HepG2 (cell line): ENCODE measurements around the gene GNG12. TPM values are rescaled to one million over a fixed set of nuclear protein-coding genes. Genes with fewer than 3 reads are reported as not detected.

Experiments used
- ATAC-seq: fragments of 200-7000 bp; cut with Tn5 transposase; 3 replicates; pipeline ENCODE4 v1.9.1; 2020; ENCODE audit warnings: mild to moderate bottlenecking, moderate library complexity
- BruUV-seq: library from RNA; stranded (reverse); fragments of 400-500 nt; replicated peaks from 2 replicates; lab custom pipeline; 2021; lab: Mats Ljungman, UMichigan
- CTCF ChIA-PET: fragments of 300-600 bp; formaldehyde crosslinking; extraction: SDS; loops from one replicate; lab custom pipeline; 2021; ENCODE audit warnings: low total read pairs, inconsistent platforms, low intra/inter-chr PET ratio; lab: Yijun Ruan, JAX
- POLR2A ChIA-PET: fragments of 350-600 bp; sonication (Branson Sonifier 250); formaldehyde crosslinking; loops from one replicate; lab custom pipeline; 2020; ENCODE audit warnings: antibody characterized with exemption, inconsistent platforms; lab: Yijun Ruan, JAX
- DNase-seq: peaks from one replicate; pipeline ENCODE4 v3.0.0-alpha.2; 2015; ENCODE audit warnings: low spot score
- FAIRE-seq: peaks from 3 replicates; lab custom pipeline; 2011; peaks lifted over from hg19 to GRCh38; lab: Jason Lieb, UNC
- H2AFZ ChIP-seq: one replicate; pipeline ENCODE4 v1.6.1; 2011; ENCODE audit warnings: low read length, inconsistent platforms
- H3K27ac ChIP-seq: fragments of 300-600 bp; 3 replicates; pipeline ENCODE4 v1.8.0; 2011; ENCODE audit warnings: mixed run types, mild to moderate bottlenecking, mixed read lengths, low read length, inconsistent platforms; ENCODE audit not compliant: insufficient read depth; ENCODE audit errors: extremely low read length
- H3K27me3 ChIP-seq, 2 experiments: fragments of 200-600 bp in 1 of 2; 2 replicates in 1 of 2; 3 replicates in 1 of 2; pipeline versions ENCODE4 v1.6.0 to v1.8.0; 2011; ENCODE audit warnings: low read length in 2 of 2, mild to moderate bottlenecking in 2 of 2, moderate library complexity in 2 of 2, inconsistent platforms in 1 of 2; ENCODE audit not compliant: insufficient read depth in 2 of 2, control insufficient read depth in 1 of 2
- H3K36me3 ChIP-seq, 2 experiments: fragments of 200-600 bp in 1 of 2; replicated peaks in 1 of 2; 2 replicates in 1 of 2; 3 replicates in 1 of 2; pipeline versions ENCODE4 v1.5.1 to v1.8.0; 2011; ENCODE audit warnings: low read length in 2 of 2, inconsistent platforms in 1 of 2; ENCODE audit not compliant: insufficient read depth in 2 of 2, control insufficient read depth in 1 of 2
- H3K4me1 ChIP-seq: 2 replicates; pipeline ENCODE4 v1.5.1; 2012; ENCODE audit warnings: low read length, inconsistent platforms; ENCODE audit not compliant: insufficient read depth
- H3K4me2 ChIP-seq: 2 replicates; pipeline ENCODE4 v1.6.0; 2011; ENCODE audit warnings: low read depth, low read length, inconsistent platforms
- H3K4me3 ChIP-seq, 3 experiments: fragments of 200-600 bp in 1 of 3; sonication (generic), shearing (Covaris generic) in 1 of 3; replicated peaks in 1 of 3; 2 replicates each; pipeline ENCODE4 v1.5.1; 2011 to 2016; ENCODE audit warnings: low read length in 3 of 3, inconsistent platforms in 2 of 3, low read depth in 2 of 3, mild to moderate bottlenecking in 2 of 3, control low read depth in 1 of 3, mixed read lengths in 1 of 3; ENCODE audit not compliant: insufficient read depth in 1 of 3
- H3K79me2 ChIP-seq: one replicate; pipeline ENCODE4 v1.6.1; 2011; ENCODE audit warnings: low read length, inconsistent platforms; ENCODE audit not compliant: insufficient read depth
- H3K9ac ChIP-seq: 2 replicates; pipeline ENCODE4 v1.6.0; 2011; ENCODE audit warnings: mild to moderate bottlenecking, low read depth, low read length, inconsistent platforms; ENCODE audit not compliant: insufficient read depth
- H3K9me3 ChIP-seq: 2 replicates; pipeline ENCODE4 v1.5.1; 2012; ENCODE audit warnings: mild to moderate bottlenecking, low read length
- H4K20me1 ChIP-seq: 2 replicates; pipeline ENCODE4 v1.6.0; 2011; ENCODE audit warnings: inconsistent platforms, mild to moderate bottlenecking, low read length, moderate library complexity; ENCODE audit not compliant: insufficient read depth
- ATF4 ChIP-seq, 2 experiments: fragments of 450-650 bp in 1 of 2; sonication (generic) in 1 of 2; formaldehyde crosslinking; IDR thresholded peaks; 2 replicates each; pipeline versions ENCODE4 v1.5.0 to v1.8.0; 2020 to 2022; ENCODE audit warnings: mild to moderate bottlenecking in 1 of 2, missing genetic modification reagents in 1 of 2
- GLI4 ChIP-seq: sonication (generic); formaldehyde crosslinking; IDR thresholded peaks from 2 replicates; pipeline ENCODE4 v1.5.1; 2020; ENCODE audit warnings: missing genetic modification reagents, mild to moderate bottlenecking, moderate library complexity, borderline replicate concordance
- HHEX ChIP-seq: IDR thresholded peaks from 2 replicates; pipeline ENCODE4 v1.6.1; 2016; ENCODE audit warnings: control low read depth
- HOXA3 ChIP-seq: sonication (generic); formaldehyde crosslinking; IDR thresholded peaks from 2 replicates; pipeline ENCODE4 v1.5.0; 2020; ENCODE audit warnings: missing genetic modification reagents
- NFRKB ChIP-seq: fragments of 450-650 bp; IDR thresholded peaks from 2 replicates; pipeline ENCODE4 v1.6.1; 2017
- PHF8 ChIP-seq: sonication (generic); formaldehyde crosslinking; IDR thresholded peaks from 2 replicates; pipeline ENCODE4 v1.5.0; 2020; ENCODE audit warnings: missing genetic modification reagents
- SMC3 ChIP-seq: IDR thresholded peaks from 2 replicates; pipeline ENCODE4 v1.6.1; 2011; ENCODE audit warnings: low read length, improper control_type of control experiment
- SP1 ChIP-seq, 2 experiments: fragments of 450-650 bp in 1 of 2; sonication (generic) in 1 of 2; formaldehyde crosslinking in 1 of 2; IDR thresholded peaks; 2 replicates each; pipeline versions ENCODE4 v1.4.0 to v1.6.1; 2016 to 2020; ENCODE audit warnings: missing genetic modification reagents in 1 of 2
- TAF15 ChIP-seq: fragments of 200-400 bp; formaldehyde crosslinking; IDR thresholded peaks from one replicate; pipeline ENCODE4 v1.6.1; 2018; ENCODE audit warnings: mild to moderate bottlenecking, low read depth, low read length; ENCODE audit not compliant: poor library complexity, severe bottlenecking
- TIGD3 ChIP-seq: sonication (generic); formaldehyde crosslinking; IDR thresholded peaks from 2 replicates; pipeline ENCODE4 v1.5.1; 2020; ENCODE audit warnings: mild to moderate bottlenecking, missing genetic modification reagents, borderline replicate concordance
- ZFY ChIP-seq: sonication (generic); formaldehyde crosslinking; IDR thresholded peaks from 2 replicates; pipeline ENCODE4 v1.4.0; 2020; ENCODE audit warnings: missing genetic modification reagents
- ZNF101 ChIP-seq: sonication (generic); formaldehyde crosslinking; IDR thresholded peaks from 2 replicates; pipeline ENCODE4 v1.4.0; 2020; ENCODE audit warnings: mild to moderate bottlenecking, low read depth, missing genetic modification reagents, borderline replicate concordance
- ZNF382 ChIP-seq: sonication (generic); formaldehyde crosslinking; IDR thresholded peaks from 2 replicates; pipeline ENCODE4 v1.5.0; 2020; ENCODE audit warnings: missing genetic modification reagents, mild to moderate bottlenecking, borderline replicate concordance
- ZNF746 ChIP-seq: sonication (generic); formaldehyde crosslinking; IDR thresholded peaks from 2 replicates; pipeline ENCODE4 v1.8.0; 2022; ENCODE audit warnings: mild to moderate bottlenecking, missing genetic modification reagents
- ZNF781 ChIP-seq: sonication (generic); formaldehyde crosslinking; IDR thresholded peaks from 2 replicates; pipeline ENCODE4 v1.5.1; 2020; ENCODE audit warnings: borderline replicate concordance, mild to moderate bottlenecking, missing genetic modification reagents; ENCODE audit errors: not compliant biosample characterization
- ZNF792 ChIP-seq: IDR thresholded peaks from 2 replicates; pipeline ENCODE4 v1.6.1; 2016
- ZXDC ChIP-seq: sonication (generic); formaldehyde crosslinking; IDR thresholded peaks from 2 replicates; pipeline ENCODE4 v1.5.0; 2020; ENCODE audit warnings: mild to moderate bottlenecking, missing genetic modification reagents
- in situ Hi-C: cut with HindIII; loops from 2 replicates; pipeline ENCODE4 v1.10.0; 2017; ENCODE audit warnings: low pct_unique_long_range_greater_than_20kb; ENCODE audit not compliant: extremely low pct_ligation_motif_present
- intact Hi-C: fragments of 100-400 bp; cut with micrococcal nuclease; formaldehyde crosslinking; loops from one replicate; pipeline ENCODE4 v1.10.0; 2022; ENCODE audit not compliant: unreplicated experiment
- polyA plus RNA-seq, 8 experiments: library from polyadenylated mRNA; depleted of rRNA in 3 of 8; stranded (reverse) in 7 of 8; unstranded in 1 of 8; fragments of >200 nt; fragmentation: Illumina TruSeq in 4 of 8; extraction: Trizol in 4 of 8; gene quantifications; 2 replicates each; pipeline versions ENCODE4 v1.2.1 to v1.2.3, GENCODE V29; 2011 to 2016; ENCODE audit warnings: low read depth in 4 of 8, missing spikeins in 1 of 8, mixed read lengths in 1 of 8; ENCODE audit not compliant: insufficient read depth in 1 of 8
- total RNA-seq, 5 experiments: library from RNA; depleted of rRNA; stranded (reverse); fragments of >200 nt; fragmentation: Illumina TruSeq; extraction: Trizol; gene quantifications; 2 replicates each; pipeline ENCODE4 v1.2.3, GENCODE V29; 2016; ENCODE audit warnings: low read depth in 1 of 5

Gene GNG12
- total and polyA plus RNA-seq, 2 of the 13 experiments (the other 11 are each of a cell fraction or from before 2014, with no cell fraction given), result 0.11 TPM

- Histone ChIP-seq H3K79me2 (no peaks in the 10 kb centered on the region), H2AFZ (no peak overlapping the region), H3K4me2 (no peak overlapping the region), H3K27ac (no peak overlapping the region), H3K27me3 (no peaks in the 10 kb centered on the region), H3K9me3 (no peaks in the 10 kb centered on the region), H4K20me1 (no peaks in the 10 kb centered on the region), H3K9ac (no peak overlapping the region), H3K36me3 (no peaks in the 10 kb centered on the region), H3K4me1 (no peaks in the 10 kb centered on the region), H3K4me3 (no peak overlapping the region)
- in situ Hi-C loops, result no loop called here
- TF ChIP-seq ZNF781, result no peak
- TF ChIP-seq ZNF746 (CRISPR knock-in tag), result no peak
- no peak for TF ChIP-seq ATF4 (CRISPR knock-in tag; IDR thresholded peaks at IDR 0.05)
- TF ChIP-seq TIGD3, result no peak
- no peak for TF ChIP-seq NFRKB
- no peak for TF ChIP-seq ZFY (CRISPR knock-in tag)
- no peak for TF ChIP-seq GLI4 (CRISPR knock-in tag)
- no peak for TF ChIP-seq HOXA3 (CRISPR knock-in tag)
- TF ChIP-seq ZNF101, result no peak
- TF ChIP-seq ZNF382, result no peak
- TF ChIP-seq SMC3, result no peak
- no peak for TF ChIP-seq ZNF792
- TF ChIP-seq PHF8, result no peak
- TF ChIP-seq SP1 (IDR thresholded peaks at IDR 0.05), result no peak
- no peak for TF ChIP-seq SP1 (CRISPR knock-in tag; IDR thresholded peaks at IDR 0.05)
- no peak for TF ChIP-seq TAF15
- no peak for TF ChIP-seq HHEX (CRISPR knock-in tag)
- TF ChIP-seq ZXDC (CRISPR knock-in tag), result no peak
- FAIRE-seq, result no peak
- no peak for DNase-seq
- POLR2A ChIA-PET, result no interaction called here
- no peak for ATAC-seq
- no TSS peak for BruUV-seq
- CTCF ChIA-PET, result no interaction called here
- intact Hi-C loops, result no loop called here
These were observed 180.0 kb downstream of the GNG12 start for GRCh38 chr1:67653304-67653703.
